Gastrocnemius medialis (tissue), 4 donors: ENCODE results near the gene CLCN2.

Experiments
- CTCF ChIP-seq, 5 experiments: fragments of 450-650 bp in 3 of 5; fragments of 200-600 bp in 2 of 5; sonication (generic) in 2 of 5; IDR thresholded peaks in 4 of 5; conservative IDR thresholded peaks in 1 of 5; 1 replicate in 4 of 5; 2 replicates in 1 of 5; pipeline ENCODE4 v1.5.1; 2016 to 2019; ENCODE audit warnings: antibody characterized with exemption in 5 of 5, mild to moderate bottlenecking in 3 of 5, moderate library complexity in 3 of 5
- POLR2A ChIP-seq, 2 donors: fragments of 450-650 bp; IDR thresholded peaks; one replicate each; pipeline ENCODE4 v1.6.1; 2017; ENCODE audit warnings: antibody characterized with exemption in 2 of 2, mild to moderate bottlenecking in 2 of 2, moderate library complexity in 2 of 2

DNA sequence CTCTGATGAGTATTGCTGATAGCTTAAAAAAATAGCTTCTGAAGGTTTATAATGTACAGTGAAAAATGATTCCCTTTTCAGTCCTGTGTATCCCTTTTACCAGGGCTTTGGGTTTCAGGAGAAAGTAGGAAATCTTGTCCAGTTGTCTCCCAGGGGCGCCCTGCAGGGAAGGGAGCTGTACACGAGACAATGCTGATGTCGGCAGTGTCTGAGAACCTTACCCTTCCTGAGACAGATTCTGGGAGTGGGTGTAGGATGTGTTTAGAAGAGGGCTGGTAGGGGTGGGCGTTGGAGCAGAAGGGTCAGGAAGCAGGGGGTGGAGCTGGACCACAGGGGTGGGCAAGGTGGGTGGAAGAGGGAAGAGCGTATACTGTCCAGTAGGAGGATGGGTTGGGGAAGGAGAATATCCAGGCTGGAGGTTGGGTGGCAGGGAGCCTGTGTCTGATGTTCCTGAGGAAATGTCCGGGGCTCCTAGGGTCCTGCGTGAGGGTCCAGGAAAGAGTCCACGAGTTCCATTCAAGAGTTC, 11.0 kb upstream of the CLCN2 start:
- TF ChIP-seq CTCF (IDR thresholded peaks at IDR 0.05 in 4 of 5, conservative IDR thresholded peaks at IDR 0.05 in 1 of 5) (no peak), POLR2A (IDR thresholded peaks at IDR 0.05) (no peak)
